Pancreas (tissue), 10 donors: ENCODE results near the gene DCHS1. TPM values are rescaled to one million over a fixed set of nuclear protein-coding genes. Genes with fewer than 3 reads are reported as not detected.

Experiments
- ATAC-seq, 4 donors: fragments of 200-7000 bp; cut with Tn5 transposase; one replicate each; pipeline versions ENCODE4 v1.8.0 to v1.9.1; 2020; ENCODE audit warnings: mild to moderate bottlenecking in 4 of 4, moderate library complexity in 4 of 4
- DNase-seq, 6 donors: peaks; one replicate each; pipeline ENCODE4 v3.0.0-alpha.2; 2020
- FAIRE-seq: peaks from 2 replicates; lab custom pipeline; 2012; peaks lifted over from hg19 to GRCh38; lab: Jason Lieb, UNC
- H3K27ac ChIP-seq, 4 donors: fragments of 200-600 bp; sonication (generic); 1 replicate in 3 of 4; 2 replicates in 1 of 4; pipeline versions ENCODE4 v1.5.0 to v1.8.0; 2020
- H3K27me3 ChIP-seq, 4 donors: fragments of 200-600 bp; one replicate each; pipeline ENCODE4 v1.8.0; 2021
- H3K36me3 ChIP-seq, 3 donors: fragments of 200-600 bp; sonication (generic) in 1 of 3; one replicate each; pipeline versions ENCODE4 v1.5.0 to v1.8.0; 2020 to 2021
- H3K4me1 ChIP-seq, 3 donors: fragments of 200-600 bp; one replicate each; pipeline ENCODE4 v1.8.0; 2021
- H3K4me3 ChIP-seq, 4 donors: fragments of 200-600 bp; sonication (generic) in 2 of 4; one replicate each; pipeline versions ENCODE4 v1.5.0 to v1.8.0; 2020 to 2021
- H3K9me3 ChIP-seq, 4 donors: fragments of 200-600 bp; one replicate each; pipeline ENCODE4 v1.8.0; 2021
- WGBS, 2 donors: extraction: QIAGEN DNeasy Blood & Tissue Kit; methylation state at CpG; one replicate each; pipeline ENCODE4 v1.1.7; 2013; 5-methylcytosine and 5-hydroxymethylcytosine counted together
- intact Hi-C, 3 donors: fragments of 100-400 bp; cut with DNase I; formaldehyde crosslinking; loops; one replicate each; pipeline versions ENCODE4 v1.11.1 to v1.14.2; 2022
- polyA plus RNA-seq, 2 donors: library from polyadenylated mRNA; stranded (reverse); fragments of 200-250 nt; gene quantifications; one replicate each; pipeline ENCODE4 v1.2.3, GENCODE V29; 2013
- total RNA-seq, 6 donors: library from RNA; stranded (reverse); fragmentation: NEBNext Ultra II Directional in 4 of 6; extraction: Animal tissue kit (Norgen Biotek cat#: 25700) in 4 of 6; gene quantifications; one replicate each; pipeline versions ENCODE4 v1.2.1 to v1.2.4, GENCODE V29; 2021 to 2023
- TF ChIP-seq, protein P1 (sequence below), 4 donors: fragments of 200-600 bp; sonication (generic) in 3 of 4; IDR thresholded peaks; one replicate each; pipeline versions ENCODE4 v1.5.0 to v1.8.0; 2021; ENCODE audit warnings: antibody characterized with exemption in 4 of 4
- donor health status: healthy with polysubstance abuse.
- donor health status: DM: no; HTN: no; CAD: no; lungs with moderate emphysema.
- donor health status: DM: no; HTN: no; CAD: no.
- donor health status: control.
- donor health status: control.
- donor health status: Bipolar disorder and iron deficiency.
- donor health status: DM: yes; HTN: yes; CAD: no.
- donor health status: DM: no; HTN: no; CAD: no.
- donor health status: DM: no; HTN: no; CAD: no.
- donor health status: DM: yes; HTN: yes; CAD: no.

DCHS1 gene
- total and polyA plus RNA-seq, 8 donors: 2.3 to 4.8 (median 3.7) TPM

DNA sequence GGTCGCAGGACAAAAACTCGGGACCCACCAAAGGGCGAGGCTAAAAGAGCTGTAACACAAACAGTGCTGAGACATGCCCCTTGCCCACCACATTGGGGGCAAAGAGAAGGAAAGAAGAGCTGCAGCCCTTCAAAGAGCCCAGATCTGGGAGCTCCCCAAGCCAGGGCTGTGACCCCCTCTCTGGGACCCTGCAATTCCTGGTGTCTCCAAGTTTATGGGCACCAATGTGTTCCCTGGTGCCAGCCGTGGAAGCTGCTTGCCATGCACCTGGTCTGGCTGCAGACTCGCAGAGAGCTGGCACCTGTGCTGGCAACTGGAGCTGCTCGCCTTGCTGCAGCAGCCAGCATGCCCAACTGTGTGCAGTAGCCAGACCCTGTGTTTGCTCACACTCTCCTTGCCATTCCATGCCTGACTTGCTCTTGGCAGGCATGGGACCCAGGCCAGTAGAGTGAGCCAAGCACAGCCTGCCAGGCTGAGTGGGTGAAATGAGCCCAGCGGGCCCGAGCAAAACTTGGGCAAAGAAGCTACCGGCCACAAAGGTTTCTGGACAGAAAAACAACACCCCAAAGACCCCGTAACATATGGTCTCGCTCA lies 68.2 kb downstream of the DCHS1 start:
- H3K4me1 ChIP-seq: no peaks in the 10 kb centered on the region
- H3K9me3 ChIP-seq: no peaks in the 10 kb centered on the region
- peaks cover 0 to 7% (median 0%) of the 10 kb centered on the region in 3 donors for H3K36me3 ChIP-seq
- no peaks in the 10 kb centered on the region for H3K27me3 ChIP-seq
- H3K27ac ChIP-seq: no peak overlapping the region
- DNase-seq: peak; percentile 70 to 90 (median 80)
- 55 to 63% methylated on average over 11 of the region's 11 CpGs for WGBS, 2 donors
- no peak for FAIRE-seq
- TF ChIP-seq, protein P1, sequence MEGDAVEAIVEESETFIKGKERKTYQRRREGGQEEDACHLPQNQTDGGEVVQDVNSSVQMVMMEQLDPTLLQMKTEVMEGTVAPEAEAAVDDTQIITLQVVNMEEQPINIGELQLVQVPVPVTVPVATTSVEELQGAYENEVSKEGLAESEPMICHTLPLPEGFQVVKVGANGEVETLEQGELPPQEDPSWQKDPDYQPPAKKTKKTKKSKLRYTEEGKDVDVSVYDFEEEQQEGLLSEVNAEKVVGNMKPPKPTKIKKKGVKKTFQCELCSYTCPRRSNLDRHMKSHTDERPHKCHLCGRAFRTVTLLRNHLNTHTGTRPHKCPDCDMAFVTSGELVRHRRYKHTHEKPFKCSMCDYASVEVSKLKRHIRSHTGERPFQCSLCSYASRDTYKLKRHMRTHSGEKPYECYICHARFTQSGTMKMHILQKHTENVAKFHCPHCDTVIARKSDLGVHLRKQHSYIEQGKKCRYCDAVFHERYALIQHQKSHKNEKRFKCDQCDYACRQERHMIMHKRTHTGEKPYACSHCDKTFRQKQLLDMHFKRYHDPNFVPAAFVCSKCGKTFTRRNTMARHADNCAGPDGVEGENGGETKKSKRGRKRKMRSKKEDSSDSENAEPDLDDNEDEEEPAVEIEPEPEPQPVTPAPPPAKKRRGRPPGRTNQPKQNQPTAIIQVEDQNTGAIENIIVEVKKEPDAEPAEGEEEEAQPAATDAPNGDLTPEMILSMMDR (IDR thresholded peaks at IDR 0.05): no peak
- peak; percentile 99 to 100 (median 100) for ATAC-seq
- intact Hi-C loops: loop anchor here in 1 of 3 donors (5.0 kb wide), 1 partner anchor 40 kb away; no protein-coding TSS in a partner anchor
- no peak overlapping the region for H3K4me3 ChIP-seq

DNA sequence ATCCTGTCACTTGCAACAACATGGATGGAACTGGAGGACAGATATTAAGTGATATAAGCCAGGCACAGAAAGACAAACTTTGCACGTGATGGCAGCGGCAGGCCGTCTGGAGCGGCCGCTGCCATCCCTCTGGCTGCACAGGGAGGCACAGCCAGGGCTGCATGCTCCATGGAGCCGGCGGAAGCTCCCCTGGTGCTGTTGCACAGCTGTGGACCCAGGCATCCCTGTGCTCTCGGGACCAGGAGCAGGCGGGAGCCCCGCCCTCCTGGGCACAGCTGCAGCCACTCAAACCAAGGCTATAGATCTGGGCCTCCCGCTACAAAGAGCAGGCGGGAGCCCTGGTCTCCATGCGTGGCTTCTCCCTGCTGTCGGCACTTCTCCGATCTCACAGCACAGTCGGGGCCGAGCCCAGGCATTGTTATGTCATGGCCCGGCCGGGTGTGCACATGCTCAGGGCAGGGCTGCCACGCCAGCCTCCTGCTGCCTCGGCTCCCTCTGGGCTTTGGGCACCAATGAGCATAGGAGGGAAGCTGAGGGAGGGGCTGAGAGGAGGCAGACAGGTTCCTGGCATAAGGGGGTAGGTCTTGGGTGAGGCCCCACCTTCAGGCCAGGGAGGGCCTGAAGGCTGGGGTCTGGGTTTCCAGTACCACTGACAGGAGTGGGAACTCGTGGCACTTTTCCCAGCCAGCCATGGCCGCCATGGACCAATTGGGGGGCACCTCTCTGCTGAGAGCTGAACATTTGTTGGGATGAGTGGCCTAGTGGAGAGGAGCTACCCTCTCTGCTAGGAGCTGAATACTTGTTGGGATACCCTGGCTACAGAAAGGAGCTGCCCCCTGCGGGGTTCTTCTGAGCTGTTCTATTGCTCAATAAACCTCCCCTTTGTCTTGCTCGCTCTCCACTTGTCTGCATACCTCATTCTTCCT lies 68.9 kb downstream of the DCHS1 start:
- H3K4me3 ChIP-seq: no peak overlapping the region
- H3K27ac ChIP-seq: no peak overlapping the region
- no peak for FAIRE-seq
- no peak for ATAC-seq
- no peaks in the 10 kb centered on the region for H3K27me3 ChIP-seq
- TF ChIP-seq, protein P1 (IDR thresholded peaks at IDR 0.05): no peak
- H3K9me3 ChIP-seq: no peaks in the 10 kb centered on the region
- no peak for DNase-seq
- 96% methylated on average over 25 of the region's 25 CpGs for WGBS, 2 donors
- no peaks in the 10 kb centered on the region for H3K4me1 ChIP-seq
- H3K36me3 ChIP-seq: no peaks in the 10 kb centered on the region
- intact Hi-C loops: loop anchor here in 1 of 3 donors (5.0 kb wide), 1 partner anchor 39 kb away; no protein-coding TSS in a partner anchor

DNA sequence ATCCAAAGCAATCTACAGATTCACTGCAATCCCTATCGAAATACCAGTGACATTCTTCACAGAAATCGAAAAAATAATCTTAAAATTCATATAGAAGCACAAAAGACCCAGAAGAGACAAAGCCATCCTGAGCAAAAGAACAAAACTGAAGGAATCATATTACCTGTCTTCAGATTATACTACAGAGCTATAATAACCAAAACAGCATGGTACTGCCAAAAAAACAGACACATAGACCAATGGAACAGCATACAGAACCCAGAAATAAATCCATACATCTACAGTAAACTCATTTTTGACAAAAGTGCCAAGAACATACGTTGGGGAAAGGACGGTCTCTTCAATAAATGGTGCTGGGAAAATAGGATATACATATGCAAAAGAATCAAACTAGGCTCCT lies 71.1 kb downstream of the DCHS1 start:
- intact Hi-C loops: no loop called here
- no peaks in the 10 kb centered on the region for H3K9me3 ChIP-seq

DNA sequence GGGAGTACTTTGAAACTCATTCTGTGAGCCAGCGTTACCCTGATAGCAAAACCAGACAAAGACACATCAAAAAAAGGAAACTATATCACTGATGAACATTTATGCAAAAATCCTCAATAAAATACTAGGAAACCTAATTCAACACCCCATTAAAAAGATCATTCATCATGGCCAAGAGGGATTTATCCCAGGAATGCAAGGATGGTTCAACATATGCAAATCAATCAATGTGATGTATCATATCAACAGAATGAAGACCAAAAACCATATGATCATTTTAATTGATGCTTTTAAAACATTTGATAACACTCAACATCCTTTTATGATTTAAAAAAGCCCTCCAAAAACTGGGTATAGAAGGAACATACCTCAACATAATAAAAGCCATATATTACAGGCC lies 72.0 kb downstream of the DCHS1 start:
- Histone ChIP-seq H3K4me1 (no peaks in the 10 kb centered on the region), H3K27me3 (no peaks in the 10 kb centered on the region), H3K4me3 (no peak overlapping the region), H3K27ac (no peak overlapping the region), H3K36me3 (no peaks in the 10 kb centered on the region), H3K9me3 (no peaks in the 10 kb centered on the region)
- DNase-seq (no peak), FAIRE-seq (no peak), ATAC-seq (no peak)
- intact Hi-C loops: no loop called here
- TF ChIP-seq, protein P1 (IDR thresholded peaks at IDR 0.05): no peak
- WGBS, 2 donors: 97 to 100% methylated on average over 1 of the region's 1 CpG

More for the DNA sequence above, 71.1 kb downstream of the DCHS1 start:
- WGBS, 2 donors: 91 to 93% methylated on average over 4 of the region's 4 CpGs
- no peak for FAIRE-seq
- Histone ChIP-seq H3K36me3 (no peaks in the 10 kb centered on the region), H3K27me3 (no peaks in the 10 kb centered on the region), H3K27ac (no peak overlapping the region), H3K4me3 (no peak overlapping the region), H3K4me1 (no peaks in the 10 kb centered on the region)
- no peak for DNase-seq
- no peak for ATAC-seq
- TF ChIP-seq, protein P1 (IDR thresholded peaks at IDR 0.05): no peak
